Hematopoietic multipotent progenitor cell treated with erythropoietin and hydrocortisone succinate and interleukin-3 and kit ligand, for 6 days (in vitro differentiated cells): Measurements from ENCODE around the gene ANTXRL.
"Not testable (repeated sequence)": the region's sequence is repeated elsewhere in the genome, so short reads cannot be mapped to it uniquely, and the experiment has no call there.

Source experiments
- DNase-seq: peaks from one replicate; pipeline ENCODE4 v3.0.0-alpha.2; 2015

Gene ANTXRL

GRCh38 chr10:46296641-46297141 is 9.9 kb downstream of the ANTXRL start:
- no peak for DNase-seq

DNA sequence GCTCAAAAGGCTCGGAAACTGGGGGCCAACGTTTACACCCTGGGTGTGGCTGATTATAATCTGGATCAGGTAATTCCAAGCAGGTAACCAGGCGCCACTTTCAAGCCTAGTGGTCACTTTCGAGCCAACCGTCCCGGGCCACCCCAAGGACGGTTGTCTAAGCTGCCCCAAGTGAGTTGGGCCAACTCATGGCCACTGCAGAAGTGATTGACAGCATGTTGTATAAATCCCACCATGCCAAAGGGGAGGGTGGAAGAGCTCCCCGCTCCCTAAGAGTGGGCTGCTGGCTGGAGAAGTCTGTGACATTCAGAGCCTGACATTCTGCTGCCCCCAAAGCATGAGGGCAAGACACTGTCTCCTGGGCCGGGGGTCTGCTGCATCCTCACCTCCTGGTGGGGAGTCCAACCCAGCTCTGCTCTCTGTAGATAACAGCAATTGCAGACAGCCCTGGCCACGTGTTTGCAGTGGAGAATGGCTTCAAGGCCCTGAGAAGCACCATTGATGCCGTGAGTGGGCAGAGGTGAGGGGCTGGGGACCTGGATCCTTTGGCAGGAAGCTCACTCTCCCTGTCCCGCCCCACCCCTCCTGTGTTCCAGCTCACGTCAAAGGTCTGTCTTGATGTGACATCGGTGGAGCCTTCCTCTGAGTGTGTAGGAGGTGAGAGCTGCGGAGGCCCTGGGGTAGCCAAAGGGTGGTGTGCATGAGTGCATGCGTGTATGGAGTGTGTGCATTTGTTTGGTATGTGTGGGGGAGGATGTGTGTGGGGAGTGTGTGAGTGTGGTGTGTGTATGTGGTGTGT is 10.8 kb downstream of the ANTXRL start:
- DNase-seq = no peak

- DNase-seq = peak; percentile 37
Measured at GRCh38 chr10:46298477-46299285, 11.9 kb downstream of the ANTXRL start.

DNA sequence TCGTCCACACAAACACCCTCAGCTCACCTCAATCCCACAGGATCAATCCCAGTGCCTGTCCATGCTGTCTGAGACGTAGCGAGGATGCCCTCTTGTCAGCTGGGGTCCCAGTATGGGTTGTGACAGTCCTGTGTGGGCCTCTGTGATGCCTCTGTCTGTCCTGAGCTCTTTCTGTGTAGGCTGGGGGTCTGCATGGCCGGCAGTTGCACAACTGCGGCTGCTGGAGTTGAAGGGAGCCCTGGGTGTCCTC is 12.4 kb downstream of the ANTXRL start:
- DNase-seq = no peak

GRCh38 chr10:46299536-46300369 is 13.0 kb downstream of the ANTXRL start:
- DNase-seq = no peak

DNA sequence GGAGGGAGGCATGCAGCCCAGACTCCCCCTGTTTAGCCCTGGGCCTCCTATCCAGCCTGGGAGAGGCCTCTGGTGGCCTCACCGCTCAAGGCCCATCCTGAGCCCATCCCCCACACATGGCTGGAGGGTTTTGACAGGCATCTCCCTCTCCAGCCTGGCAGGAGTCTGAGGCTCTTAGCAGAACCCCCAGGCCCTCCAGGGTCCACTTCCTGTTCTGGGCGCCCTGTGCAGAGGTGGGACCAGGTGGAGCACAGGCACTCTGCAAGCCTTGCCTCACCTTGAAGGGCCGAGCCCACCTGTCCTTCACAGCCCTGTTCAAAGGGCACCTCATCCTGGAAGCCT is 13.5 kb downstream of the ANTXRL start:
- DNase-seq = not testable (repeated sequence)

DNA sequence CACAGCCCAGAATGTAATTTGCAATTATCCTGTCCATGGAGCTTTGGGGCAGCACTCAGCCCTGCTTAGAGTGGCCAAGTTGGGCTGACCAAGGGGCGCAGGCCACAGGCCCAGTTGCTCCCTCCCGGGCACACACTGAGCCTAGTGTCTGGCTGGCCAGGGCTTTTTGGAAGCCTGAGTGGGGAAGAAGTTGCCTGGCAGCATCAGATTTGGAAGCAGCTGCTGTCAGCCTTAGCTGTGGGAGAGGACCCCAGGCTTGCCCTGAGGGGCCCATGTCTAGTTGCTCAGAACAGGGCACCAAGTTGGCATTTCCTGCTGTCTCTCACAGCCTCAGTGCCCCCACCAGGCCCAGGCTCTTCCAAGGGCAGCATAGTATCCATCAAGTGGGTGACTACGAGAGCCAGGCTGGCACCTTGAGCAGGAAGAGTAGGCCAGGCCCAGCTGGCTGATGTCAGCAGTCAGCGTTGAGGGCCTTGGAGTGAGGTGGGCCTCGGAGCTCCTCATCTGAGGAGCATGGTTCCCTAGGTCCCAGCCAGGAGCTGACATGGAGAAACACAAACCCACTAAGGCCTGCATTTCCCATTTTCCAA is 14.4 kb downstream of the ANTXRL start:
- no peak for DNase-seq

- DNase-seq = no peak
Measured at GRCh38 chr10:46301721-46302479, 15.1 kb downstream of the ANTXRL start.

DNA sequence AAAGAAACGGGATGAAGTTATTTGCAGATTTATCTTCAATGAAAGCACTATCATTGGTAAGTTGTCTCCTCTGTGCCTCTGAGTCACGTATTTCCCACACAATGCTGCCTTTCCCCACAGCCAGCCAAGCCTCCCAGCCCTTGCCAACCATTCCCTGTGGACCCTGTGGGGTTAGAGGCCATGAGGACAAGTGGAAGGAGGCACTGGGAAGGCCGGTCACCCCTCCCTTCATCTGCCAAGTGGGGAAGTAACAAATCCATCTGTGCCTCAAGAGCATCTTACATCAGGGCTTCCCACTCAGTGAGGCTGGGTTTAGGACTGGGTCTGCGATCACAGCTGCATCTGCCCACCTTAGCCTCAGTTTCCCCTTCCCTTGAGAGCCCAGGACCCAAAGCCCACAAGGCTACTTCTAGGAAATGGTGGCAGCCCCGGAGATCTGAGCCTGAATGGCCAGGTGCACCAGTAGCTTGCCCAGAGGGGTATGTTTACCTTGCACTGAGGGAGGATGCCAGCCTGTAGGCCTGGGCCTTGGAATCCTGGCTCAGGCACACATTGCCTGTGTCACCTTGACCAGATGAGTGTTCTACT is 16.1 kb downstream of the ANTXRL start:
- not testable (repeated sequence) for DNase-seq

- no peak for DNase-seq
Measured at GRCh38 chr10:46304062-46304461, 17.3 kb downstream of the ANTXRL start.

DNA sequence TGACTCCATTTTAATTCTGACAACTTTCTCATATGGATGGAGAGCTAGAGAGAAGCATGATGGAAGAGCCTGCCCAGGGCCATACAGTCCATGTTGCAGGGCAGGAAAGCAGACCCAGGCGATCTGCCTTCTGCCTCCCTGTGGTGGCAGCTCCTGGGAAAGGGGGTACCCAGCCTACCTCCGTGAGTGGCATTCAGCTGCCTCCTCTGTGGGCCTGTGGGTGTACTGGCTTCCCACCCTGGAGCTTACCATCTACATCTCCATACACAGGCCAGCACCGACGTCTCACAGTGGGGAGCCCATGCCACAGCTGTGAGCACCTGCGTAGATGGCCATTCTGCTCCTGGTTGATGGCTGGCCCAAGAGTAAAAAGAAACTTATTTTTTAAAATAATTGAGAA is 17.9 kb downstream of the ANTXRL start:
- not testable (repeated sequence) for DNase-seq

GRCh38 chr10:46305079-46305818 is 18.5 kb downstream of the ANTXRL start:
- no peak for DNase-seq

GRCh38 chr10:46305986-46306385 is 19.2 kb downstream of the ANTXRL start:
- no peak for DNase-seq

- no peak for DNase-seq
Measured at GRCh38 chr10:46306516-46307184, 19.9 kb downstream of the ANTXRL start.

- DNase-seq = no peak
Measured at GRCh38 chr10:46307281-46308112, 20.7 kb downstream of the ANTXRL start.

DNA sequence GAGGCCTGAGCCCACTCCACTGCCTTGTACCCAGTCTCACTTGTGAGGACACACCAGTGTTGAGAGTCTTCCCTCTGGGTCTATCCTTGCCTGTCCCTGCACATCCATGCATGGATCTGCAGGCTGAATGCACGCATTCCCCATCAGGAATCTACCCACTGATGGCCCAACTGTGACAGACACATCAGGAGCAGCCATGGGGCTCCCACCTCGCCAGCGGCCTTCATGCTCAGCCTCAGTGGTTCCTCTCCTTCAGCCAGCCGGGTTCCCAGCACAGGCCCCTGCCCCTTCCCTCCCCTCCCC is 21.3 kb downstream of the ANTXRL start:
- DNase-seq = no peak

GRCh38 chr10:46308666-46309450 is 22.1 kb downstream of the ANTXRL start:
- no peak for DNase-seq

- no peak for DNase-seq
Measured at GRCh38 chr10:46309511-46310142, 22.8 kb downstream of the ANTXRL start.

DNA sequence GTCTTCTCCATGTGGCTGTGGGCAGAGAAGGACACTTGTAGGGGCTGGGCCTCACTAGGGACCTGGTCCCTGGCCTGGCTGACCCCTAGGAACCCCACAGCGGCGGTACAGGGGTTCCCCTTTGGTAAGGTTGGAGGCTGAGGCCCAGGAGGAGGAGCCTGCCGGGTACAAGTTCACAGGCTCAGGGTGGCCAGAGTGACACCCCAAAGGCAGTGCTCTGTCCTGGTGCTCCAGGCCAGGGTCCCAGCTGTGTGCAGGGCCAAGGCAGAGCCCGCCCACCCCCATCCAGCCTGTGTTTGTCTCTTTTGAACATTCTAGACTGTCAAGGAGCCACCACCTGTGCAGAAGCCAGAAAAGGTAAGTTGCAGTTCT is 23.3 kb downstream of the ANTXRL start:
- no peak for DNase-seq
